RWPE2 (cell line): ENCODE results near the gene PNMA6E.

Experiments
- ATAC-seq: fragments of 200-7000 bp; cut with Tn5 transposase; 3 replicates; pipeline ENCODE4 v1.9.1; 2021; ENCODE audit warnings: low read depth
- DNase-seq: peaks from one replicate; pipeline ENCODE4 v3.0.0-alpha.2; 2020; ENCODE audit warnings: low spot score
- H3K27ac ChIP-seq: fragments of 450-650 bp; 2 replicates; pipeline ENCODE4 v1.5.1; 2017; ENCODE audit warnings: mild to moderate bottlenecking; ENCODE audit not compliant: poor library complexity, severe bottlenecking
- H3K27me3 ChIP-seq: fragments of 250-450 bp; sonication (Bioruptor Pico); 2 replicates; pipeline ENCODE4 v1.5.1; 2021; ENCODE audit warnings: mild to moderate bottlenecking, moderate library complexity; ENCODE audit not compliant: insufficient read depth, poor library complexity, severe bottlenecking
- H3K36me3 ChIP-seq: fragments of 250-450 bp; sonication (Bioruptor Pico); 2 replicates; pipeline ENCODE4 v1.5.1; 2020; ENCODE audit warnings: low read depth, mild to moderate bottlenecking, moderate library complexity
- H3K4me1 ChIP-seq: fragments of 250-450 bp; sonication (Bioruptor Pico); 2 replicates; pipeline ENCODE4 v1.5.1; 2021; ENCODE audit warnings: mild to moderate bottlenecking, moderate library complexity; ENCODE audit not compliant: insufficient read depth, poor library complexity, severe bottlenecking
- H3K4me3 ChIP-seq: fragments of 250-450 bp; sonication (Bioruptor Pico); 2 replicates; pipeline ENCODE4 v1.5.1; 2021; ENCODE audit warnings: mild to moderate bottlenecking, moderate library complexity; ENCODE audit not compliant: severe bottlenecking
- H3K9me3 ChIP-seq: fragments of 250-450 bp; sonication (Bioruptor Pico); 2 replicates; pipeline ENCODE4 v1.5.1; 2021; ENCODE audit warnings: mild to moderate bottlenecking, moderate library complexity; ENCODE audit not compliant: severe bottlenecking
- CTCF ChIP-seq: fragments of 450-650 bp; IDR thresholded peaks from one replicate; pipeline ENCODE4 v1.5.1; 2017; ENCODE audit warnings: mild to moderate bottlenecking, moderate library complexity; ENCODE audit not compliant: poor library complexity, severe bottlenecking

Gene PNMA6E

GRCh38 chrX:153438532-153438931 is 37.4 kb upstream of the PNMA6E start:
- no peak for DNase-seq
- Histone ChIP-seq H3K4me1 (peaks cover 12% of the 10 kb centered on the region), H3K27ac (no peak overlapping the region), H3K4me3 (no peak overlapping the region), H3K36me3 (no peaks in the 10 kb centered on the region), H3K27me3 (no peaks in the 10 kb centered on the region), H3K9me3 (no peaks in the 10 kb centered on the region)
- no peak for ATAC-seq
- peak; percentile 19 for TF ChIP-seq CTCF

GRCh38 chrX:153435845-153436244 is 34.7 kb upstream of the PNMA6E start:
- H3K36me3 ChIP-seq: no peaks in the 10 kb centered on the region
- no peaks in the 10 kb centered on the region for H3K4me1 ChIP-seq
- DNase-seq (no peak), ATAC-seq (no peak)
- TF ChIP-seq CTCF: no peak
- no peak overlapping the region for H3K4me3 ChIP-seq
- no peaks in the 10 kb centered on the region for H3K9me3 ChIP-seq
- H3K27me3 ChIP-seq: no peaks in the 10 kb centered on the region
- H3K27ac ChIP-seq: no peak overlapping the region

- H3K27me3 ChIP-seq: no peaks in the 10 kb centered on the region
- H3K36me3 ChIP-seq: no peaks in the 10 kb centered on the region
- no peak for DNase-seq
- ATAC-seq: no peak
- no peak for TF ChIP-seq CTCF
- no peak overlapping the region for H3K4me3 ChIP-seq
- no peaks in the 10 kb centered on the region for H3K9me3 ChIP-seq
- no peaks in the 10 kb centered on the region for H3K4me1 ChIP-seq
- H3K27ac ChIP-seq: no peak overlapping the region
Observed at GRCh38 chrX:153434801-153435200, 33.7 kb upstream of the PNMA6E start.

- Histone ChIP-seq H3K27ac (no peak overlapping the region), H3K27me3 (no peaks in the 10 kb centered on the region), H3K4me1 (no peaks in the 10 kb centered on the region), H3K4me3 (no peak overlapping the region), H3K9me3 (no peaks in the 10 kb centered on the region), H3K36me3 (no peaks in the 10 kb centered on the region)
- DNase-seq (no peak), ATAC-seq (no peak)
- TF ChIP-seq CTCF: no peak
Observed at GRCh38 chrX:153433781-153434285, 32.7 kb upstream of the PNMA6E start.

- no peaks in the 10 kb centered on the region for H3K27me3 ChIP-seq
- no peak overlapping the region for H3K4me3 ChIP-seq
- no peak for DNase-seq
- H3K4me1 ChIP-seq: no peaks in the 10 kb centered on the region
- no peaks in the 10 kb centered on the region for H3K9me3 ChIP-seq
- no peak for TF ChIP-seq CTCF
- no peaks in the 10 kb centered on the region for H3K36me3 ChIP-seq
- no peak for ATAC-seq
- no peak overlapping the region for H3K27ac ChIP-seq
Observed at GRCh38 chrX:153433161-153433680, 32.1 kb upstream of the PNMA6E start.
